Measurements from ENCODE around the gene CLSTN2.

DNA sequence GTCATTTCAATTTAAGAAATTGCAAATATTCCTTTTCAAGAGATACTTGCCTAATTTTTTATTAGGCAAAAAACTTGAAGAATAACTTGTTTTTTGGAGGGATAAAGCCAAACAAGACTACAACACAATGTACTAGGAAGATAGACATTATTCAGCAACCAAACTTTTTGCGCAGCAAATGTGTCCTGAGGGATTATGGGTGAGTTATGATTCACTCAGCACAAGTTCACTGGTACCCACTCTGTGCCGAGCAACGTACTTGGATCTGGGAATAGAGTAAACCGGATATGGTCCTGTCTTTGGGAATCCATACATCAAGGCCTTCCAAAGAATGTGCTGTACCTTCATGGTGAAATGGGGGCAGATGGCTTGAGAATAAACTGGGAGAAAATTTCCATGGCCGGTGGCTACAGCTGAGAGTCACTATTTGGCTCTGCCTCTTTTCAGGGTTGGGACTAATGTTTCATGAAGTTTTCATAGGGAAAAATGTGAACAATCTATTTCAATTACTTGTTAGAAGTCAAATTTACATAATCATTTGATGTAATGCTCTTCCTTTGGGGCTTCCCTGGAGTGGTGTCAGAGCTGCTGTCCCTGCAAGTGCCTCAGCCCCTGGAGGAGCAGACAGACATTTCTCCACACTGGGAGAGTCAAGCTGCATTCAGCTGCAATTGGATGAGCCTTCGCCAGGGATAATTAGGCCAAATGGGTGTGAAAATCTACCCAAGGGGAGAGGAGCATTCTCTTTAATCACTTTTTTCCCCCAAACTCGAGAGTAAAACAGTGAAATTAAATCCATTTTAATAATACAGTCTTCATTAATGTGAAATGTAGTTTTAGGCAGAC is 315.2 kb downstream of the CLSTN2 start:
- no peak for TF ChIP-seq CTCF (IDR thresholded peaks at IDR 0.05)
- TF ChIP-seq POLR2A (IDR thresholded peaks at IDR 0.05) = no peak
